HG03103 (cell line): Measurements from ENCODE around the gene SFSWAP.
"Not testable (repeated sequence)": the region's sequence is repeated elsewhere in the genome, so short reads cannot be mapped to it uniquely, and the experiment has no call there.

ENCODE experiments used
- ATAC-seq: cut with Tn5 transposase; IDR thresholded peaks from one replicate; pipeline ENCODE4 v1.9.1; 2021; ENCODE audit warnings: low read depth; ENCODE audit not compliant: unreplicated experiment

SFSWAP gene

DNA sequence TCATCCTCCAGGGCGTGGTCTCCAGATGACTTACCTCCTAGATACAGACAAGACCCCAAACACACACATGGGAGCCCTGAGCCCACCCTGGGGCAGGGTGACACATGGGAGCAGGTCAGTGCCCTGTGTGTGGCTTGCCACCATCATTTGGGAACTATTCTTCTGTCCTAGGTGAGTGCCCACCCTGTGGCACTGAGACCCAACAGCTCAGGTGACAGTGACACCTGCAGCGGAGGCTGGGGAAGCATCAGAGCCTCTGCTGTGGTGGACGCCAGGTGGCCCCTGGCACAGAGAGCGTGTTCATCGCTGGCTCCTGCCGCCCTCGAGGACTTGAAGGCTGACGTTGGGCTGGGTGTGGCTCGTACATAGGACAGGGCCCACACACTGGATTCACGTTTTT is 23.0 kb downstream of the SFSWAP start:
- no peak for ATAC-seq

DNA sequence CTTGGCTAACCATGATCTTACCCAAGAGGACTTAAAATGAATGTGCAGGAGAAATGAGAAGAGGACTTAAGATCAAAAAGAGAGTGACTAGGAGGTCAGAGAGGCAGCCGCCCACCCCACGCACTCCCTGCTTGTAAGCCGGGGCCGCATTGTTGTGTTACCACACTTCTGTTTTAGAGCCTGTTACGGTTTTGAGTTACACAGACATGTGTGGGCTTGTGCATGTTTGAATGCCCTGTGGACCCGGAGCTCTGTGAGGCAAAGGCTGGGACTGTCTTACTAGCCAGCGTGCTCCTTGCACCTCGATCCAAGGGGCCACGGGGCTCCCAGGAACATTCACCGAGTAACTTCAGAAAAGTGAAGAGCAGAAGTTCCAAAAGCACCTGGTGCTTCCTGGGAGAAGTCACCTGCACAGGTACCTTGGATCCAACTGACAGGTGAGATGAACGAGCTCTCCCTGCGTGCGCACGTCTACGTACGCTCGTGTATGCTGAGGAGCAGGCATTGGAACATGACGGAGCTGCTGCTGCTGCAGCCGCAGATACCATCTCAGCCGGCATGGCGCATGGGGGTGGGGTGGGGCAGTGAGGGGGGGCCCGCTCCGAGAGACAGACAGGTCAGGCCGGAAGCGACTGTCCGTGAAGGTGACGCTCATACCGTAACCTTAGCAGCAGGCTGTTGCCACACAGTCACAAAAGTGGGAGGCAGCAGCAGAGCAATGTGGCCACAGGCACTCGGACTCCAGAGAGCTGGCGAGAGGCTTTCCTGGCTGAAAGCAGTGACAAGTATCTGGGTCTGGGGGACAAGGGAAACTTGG is 23.7 kb downstream of the SFSWAP start:
- ATAC-seq: no peak

DNA sequence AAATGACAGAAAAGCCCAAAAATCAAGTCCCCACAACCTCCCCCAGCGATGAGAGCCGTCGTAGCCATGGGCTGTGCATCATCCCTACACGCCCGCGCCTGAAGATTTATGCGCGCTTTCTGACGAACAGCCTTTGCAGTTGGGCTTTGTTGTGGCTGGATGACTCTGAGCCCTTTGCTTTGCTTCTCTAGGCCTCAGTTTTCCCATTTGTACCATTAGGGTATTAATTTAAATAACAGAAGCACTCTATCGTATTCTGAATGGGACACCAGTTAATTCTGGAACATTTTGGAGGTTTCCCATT is 24.2 kb downstream of the SFSWAP start:
- ATAC-seq: no peak

DNA sequence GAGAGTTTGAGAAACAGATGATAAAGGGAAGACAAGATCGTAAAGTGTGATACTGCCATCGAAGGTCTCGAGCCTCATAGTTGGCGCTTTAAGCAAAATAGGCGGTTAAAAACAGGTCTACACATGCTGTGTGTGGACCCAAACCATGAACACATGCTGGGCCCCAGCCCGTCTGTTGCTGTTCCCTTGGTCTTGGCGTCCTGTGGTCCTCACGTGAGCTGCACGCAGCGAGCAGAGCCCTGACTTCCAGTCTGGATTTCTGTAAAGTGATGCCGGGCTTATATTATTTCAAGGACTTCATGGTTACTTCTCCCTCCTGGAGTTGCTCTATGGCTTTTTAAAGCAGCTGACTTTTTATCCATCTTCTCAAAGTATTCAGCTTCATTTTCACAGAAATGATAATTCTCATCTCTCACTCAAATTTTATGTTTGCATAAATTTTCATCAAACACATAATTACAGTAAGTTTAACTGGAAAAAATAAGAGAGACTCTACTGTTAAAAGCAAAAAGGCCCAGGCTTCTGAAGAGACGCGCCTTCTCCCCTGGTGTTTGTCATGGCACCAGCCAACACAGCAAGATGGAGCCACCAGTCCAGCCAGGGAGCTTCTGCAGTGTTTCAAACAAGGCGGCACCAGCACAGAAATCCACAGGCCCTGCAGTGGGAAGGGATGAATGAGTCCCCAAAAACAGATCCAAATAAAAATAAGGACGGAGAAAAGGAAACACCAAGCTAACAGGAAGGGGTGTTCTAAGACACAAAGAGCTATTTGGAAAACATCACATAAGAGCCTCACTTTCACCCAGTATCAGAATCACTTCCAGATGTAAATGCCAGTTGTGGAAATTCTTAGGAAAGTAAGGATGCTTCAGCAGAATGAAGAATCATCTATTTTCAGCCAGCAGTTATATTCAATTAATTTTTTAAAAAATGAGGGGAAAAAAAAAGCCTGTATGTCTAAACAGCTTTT is 24.9 kb downstream of the SFSWAP start:
- ATAC-seq: no peak

DNA sequence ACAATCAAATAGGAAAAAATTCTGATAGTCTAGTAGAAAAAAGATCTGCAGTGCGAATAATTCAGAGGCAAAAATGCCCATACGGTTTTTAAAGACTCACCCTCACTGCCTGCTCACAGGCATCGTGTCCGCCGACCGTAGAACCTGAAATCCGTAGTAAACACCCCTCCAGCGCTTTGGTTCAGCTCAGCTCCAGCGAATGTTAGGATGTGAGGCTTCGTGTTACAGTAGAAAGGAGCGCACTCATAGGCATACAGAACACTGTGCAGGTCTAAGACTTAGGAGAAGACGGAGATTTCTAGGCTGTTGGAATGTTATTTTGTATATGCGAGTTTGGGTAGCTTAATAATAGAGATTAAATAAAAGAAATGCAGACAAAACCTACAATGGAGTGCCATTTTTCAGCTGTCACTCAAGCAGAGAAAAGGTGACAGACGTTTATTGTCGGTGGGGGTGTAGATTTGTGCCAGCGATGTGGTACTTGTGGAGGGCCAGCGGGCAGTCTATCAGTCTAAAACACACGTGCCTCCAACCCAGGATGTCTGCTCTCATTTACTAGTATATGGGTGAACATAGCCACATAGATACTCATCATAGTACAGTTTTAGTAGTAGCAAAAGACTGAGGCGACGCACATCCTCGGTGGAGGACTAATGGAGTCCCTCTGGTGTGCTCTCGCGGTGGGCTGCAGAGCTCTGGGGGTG is 25.7 kb downstream of the SFSWAP start:
- no peak for ATAC-seq

GRCh38 chr12:131737150-131737827 is 26.4 kb downstream of the SFSWAP start:
- ATAC-seq: no peak

- no peak for ATAC-seq
Measured at GRCh38 chr12:131738196-131738595, 27.3 kb downstream of the SFSWAP start.

DNA sequence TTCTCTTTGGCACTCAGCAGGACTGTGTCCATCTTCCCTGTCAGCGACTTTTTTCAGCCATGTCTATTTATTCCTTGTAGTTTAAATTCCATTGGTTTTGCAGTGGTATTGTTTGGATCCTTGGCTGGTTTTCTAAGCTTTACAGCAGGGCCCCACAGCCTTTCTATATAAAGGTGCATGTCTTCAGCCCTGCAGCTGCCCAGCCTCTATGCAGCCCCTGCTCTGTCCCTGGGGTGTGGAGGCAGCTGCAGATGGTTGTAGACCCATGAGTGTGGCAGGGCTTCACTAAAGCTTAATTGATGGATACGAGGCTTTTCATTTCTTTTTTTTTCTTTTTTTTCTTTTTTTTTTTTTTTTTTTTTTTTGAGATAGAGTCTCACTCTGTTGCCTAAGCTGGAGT is 29.7 kb downstream of the SFSWAP start:
- no peak for ATAC-seq

- ATAC-seq: not testable (repeated sequence)
Measured at GRCh38 chr12:131742761-131743160, 31.9 kb downstream of the SFSWAP start.

DNA sequence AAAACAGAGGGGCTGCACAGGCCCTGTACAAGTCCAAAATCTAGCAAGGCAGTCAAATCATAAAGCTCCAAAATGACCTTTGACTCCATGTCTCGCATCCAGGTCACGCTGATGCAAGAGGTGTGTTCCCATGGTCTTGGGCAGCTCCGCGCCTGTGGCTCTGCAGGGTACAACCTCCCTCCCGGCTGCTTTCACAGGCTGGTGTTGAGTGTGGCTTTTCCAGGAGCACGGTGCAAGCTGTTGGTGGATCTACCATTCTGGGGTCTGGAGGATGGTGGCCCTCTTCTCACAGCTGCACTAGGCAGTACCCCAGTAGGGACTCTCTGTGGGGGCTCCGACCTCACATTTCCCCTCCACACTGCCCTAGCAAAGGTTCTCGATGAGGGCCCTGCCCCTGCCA is 32.5 kb downstream of the SFSWAP start:
- not testable (repeated sequence) for ATAC-seq

DNA sequence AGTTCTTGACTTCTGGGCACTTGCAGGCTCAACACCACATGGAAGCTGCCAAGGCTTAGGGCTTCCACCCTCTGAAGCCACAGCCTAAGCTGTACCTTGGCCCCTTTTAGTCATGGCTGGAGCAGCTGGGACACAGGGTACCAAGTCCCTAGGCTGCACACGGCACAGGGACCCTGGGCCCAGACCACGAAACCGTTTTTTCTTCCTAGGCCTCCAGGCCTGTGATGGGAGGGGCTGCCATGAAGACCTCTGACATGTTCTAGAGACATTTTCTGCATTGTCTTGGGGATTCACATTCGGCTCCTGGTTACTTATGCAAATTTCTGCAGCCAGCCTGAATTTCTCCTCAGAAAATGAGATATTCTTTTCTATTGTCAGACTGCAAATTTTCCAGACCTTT is 33.0 kb downstream of the SFSWAP start:
- ATAC-seq: not testable (repeated sequence)

DNA sequence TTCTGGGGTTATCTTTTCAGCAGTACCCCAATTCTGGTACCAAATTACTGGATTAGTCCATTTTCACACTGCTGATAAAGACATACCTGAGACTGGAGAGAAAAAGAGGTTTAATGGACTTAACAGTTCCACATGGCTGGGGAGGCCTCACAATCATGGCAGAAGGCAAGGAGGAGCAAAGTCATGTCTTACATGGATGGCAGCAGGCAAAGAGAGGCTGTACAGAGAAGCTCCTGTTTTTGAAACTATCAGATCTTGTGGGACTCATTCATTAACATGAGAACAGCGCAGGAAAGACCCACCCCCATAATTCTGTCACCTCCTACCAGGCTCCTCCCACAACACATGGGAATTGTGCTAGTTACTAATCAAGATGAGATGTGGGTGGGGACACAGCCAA is 33.8 kb downstream of the SFSWAP start:
- ATAC-seq: not testable (repeated sequence)

DNA sequence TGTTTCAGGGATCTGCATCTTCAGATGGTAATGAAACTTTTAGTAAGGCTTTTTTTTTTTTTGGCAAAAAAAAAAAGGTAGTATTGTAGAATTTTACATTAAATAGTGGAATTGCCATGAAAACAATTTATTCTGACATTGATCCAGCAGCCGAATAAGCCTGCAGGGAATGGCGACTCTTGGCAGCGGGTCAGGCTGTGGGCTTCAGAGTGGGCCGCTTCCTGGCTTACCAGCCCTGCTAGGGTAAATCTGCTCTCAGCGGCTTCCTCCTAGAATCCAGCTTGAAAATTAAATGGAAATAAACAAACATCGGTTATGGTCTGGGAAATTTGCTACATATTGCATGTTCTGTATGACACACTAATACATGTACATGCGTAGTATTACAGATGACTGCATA is 34.8 kb downstream of the SFSWAP start:
- ATAC-seq: no peak

DNA sequence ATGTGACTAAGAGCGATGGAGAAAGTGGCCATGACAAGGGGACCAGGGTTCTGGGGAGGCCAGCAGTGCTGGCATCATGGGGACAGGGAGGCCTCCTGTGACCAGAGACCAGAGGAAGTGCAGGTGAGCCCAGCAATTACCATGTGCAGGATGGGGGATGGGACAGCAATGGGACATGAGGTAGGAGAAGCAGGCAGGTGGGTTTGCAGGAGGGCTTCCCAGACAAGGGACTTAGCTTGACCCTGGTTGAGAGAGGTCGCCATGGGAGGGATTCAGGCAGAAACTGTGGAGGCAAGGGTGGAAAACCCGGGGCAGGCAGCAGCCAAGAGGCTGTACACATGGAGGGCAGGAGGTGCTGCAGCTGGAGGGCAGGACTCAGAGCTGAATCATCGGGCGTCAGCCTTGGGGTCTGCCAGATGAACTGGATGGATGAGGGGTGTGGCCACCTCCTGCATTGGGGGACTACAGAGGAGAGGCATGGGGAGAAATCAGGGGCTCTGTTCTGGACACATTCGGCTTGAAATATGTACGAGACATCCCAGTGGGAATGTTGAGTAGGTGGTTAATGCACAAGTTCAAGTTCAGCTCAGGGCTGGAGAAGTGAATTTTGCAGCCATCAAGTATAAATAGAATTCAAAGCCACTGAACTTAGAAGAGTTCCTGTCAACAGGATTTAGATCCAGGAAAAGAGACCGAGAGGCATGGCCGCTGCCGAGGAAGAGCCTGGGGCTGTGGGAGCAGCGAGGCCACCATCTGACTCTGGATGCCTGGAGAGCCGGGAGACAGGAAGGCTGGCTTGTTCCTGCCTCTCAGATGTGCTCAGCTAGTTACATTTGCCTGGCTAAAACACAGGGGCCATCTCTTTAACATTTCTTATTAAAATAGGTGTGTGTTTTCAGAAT is 36.6 kb downstream of the SFSWAP start:
- no peak for ATAC-seq

DNA sequence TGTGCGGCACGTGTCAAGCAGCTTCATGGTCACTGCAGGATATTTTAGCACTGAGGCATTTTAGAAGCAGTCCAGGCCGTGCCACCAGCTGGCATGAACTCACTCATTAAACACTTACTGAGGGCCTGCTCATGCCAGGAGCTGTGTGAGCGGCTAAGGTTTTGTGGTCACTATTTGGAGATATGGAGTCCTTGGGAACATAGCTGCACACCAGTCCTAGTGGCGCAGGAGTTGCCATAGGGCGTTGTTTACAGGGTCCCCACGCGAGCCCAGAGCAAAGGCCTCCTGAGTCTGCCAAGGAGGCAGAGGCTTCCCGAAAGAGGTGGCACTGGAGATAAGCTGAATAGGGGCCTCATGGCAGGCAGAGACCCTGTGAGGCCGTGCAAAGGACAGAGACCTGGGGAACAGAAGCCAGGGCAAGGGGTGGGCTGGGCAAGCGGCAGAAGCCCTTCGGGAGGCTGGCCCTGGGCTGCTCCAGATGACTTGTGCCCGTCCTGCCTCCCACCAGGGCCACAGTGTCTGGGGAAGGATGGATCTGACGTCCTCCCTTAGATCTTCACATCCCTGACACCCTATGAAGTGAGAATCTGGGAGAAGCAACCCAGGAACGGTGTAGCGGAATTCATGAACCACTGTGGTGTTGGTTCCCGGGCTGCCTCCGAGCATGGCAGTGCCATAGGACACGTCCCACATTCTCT is 38.9 kb downstream of the SFSWAP start:
- no peak for ATAC-seq

DNA sequence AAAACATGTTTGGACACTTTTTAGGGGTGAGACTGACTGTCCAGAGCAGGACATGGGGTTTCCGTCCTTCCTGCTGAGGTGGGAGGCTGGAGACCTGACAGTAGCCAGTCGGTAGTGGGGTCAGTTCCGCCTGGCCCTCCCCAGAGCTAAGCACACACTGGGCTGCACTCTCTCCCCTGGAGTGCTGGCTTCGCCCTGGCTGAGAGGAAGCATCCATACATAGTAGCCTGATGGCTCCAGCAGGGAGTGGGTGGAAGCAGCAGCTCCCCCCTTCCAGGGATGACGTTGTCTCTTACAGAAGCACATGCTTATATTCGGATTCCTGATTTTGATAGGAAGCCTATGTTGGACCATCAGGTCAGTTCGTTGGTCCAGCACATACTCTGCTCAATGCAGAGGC is 40.4 kb downstream of the SFSWAP start:
- ATAC-seq: no peak

DNA sequence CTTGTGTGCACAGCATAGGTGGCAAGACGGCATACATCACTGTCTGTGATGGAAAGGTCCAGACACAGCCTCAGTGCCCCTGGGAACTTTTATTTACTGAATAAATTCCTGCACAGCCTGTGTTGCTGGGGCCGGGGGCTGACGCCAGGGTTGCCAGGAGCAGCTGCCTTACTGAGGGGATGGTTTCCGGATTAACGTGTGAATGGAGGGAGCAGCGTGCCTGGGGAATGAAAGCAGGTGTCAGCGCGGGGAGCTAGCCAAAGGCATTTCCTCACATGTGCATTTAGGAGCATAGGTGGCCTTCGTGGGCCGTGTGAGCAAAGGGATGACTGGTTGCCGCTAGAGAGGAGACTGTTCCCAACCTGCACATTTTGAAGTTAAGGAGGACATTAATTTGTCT is 41.6 kb downstream of the SFSWAP start:
- ATAC-seq: no peak

- no peak for ATAC-seq
Measured at GRCh38 chr12:131753005-131753404, 42.1 kb downstream of the SFSWAP start.

DNA sequence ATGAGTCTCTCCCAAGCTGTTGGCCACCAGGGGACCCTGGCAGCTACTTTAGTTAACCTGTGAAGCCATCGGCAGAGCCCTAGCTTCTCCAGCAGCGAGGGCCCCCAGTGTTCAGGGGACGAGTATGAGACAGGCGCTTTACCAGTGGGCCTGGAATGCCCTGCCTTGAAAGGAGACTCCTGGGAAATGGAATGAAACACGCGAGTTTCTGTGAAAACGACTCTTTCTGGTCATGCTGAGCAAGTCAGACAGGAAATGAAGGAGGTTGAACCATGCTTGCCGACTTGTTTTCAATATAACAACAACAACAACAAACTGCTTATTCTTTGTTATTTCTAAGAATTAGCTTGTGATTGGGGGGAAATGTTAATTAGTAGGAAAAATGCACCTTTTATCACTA is 42.9 kb downstream of the SFSWAP start:
- no peak for ATAC-seq
